Caco-2 (cell line): ENCODE data around the gene KRT85. TPM values are rescaled to one million over a fixed set of nuclear protein-coding genes. Genes with fewer than 3 reads are reported as not detected.
"Not testable (repeated sequence)": the region's sequence is repeated elsewhere in the genome, so short reads cannot be mapped to it uniquely, and the experiment has no call there.

Experiments
- BruUV-seq: library from RNA; stranded (reverse); fragments of 400-500 nt; replicated peaks from 2 replicates; lab custom pipeline; 2021; lab: Mats Ljungman, UMichigan
- CTCF ChIA-PET: fragments of 300-600 bp; sonication (Branson Sonifier 250); formaldehyde crosslinking; loops from one replicate; lab custom pipeline; 2022; ENCODE audit warnings: antibody characterized with exemption; lab: Charles Lee
- POLR2A ChIA-PET: fragments of 300-600 bp; sonication (Branson Sonifier 250); formaldehyde crosslinking; loops from one replicate; lab custom pipeline; 2022; ENCODE audit warnings: antibody characterized with exemption; lab: Charles Lee
- DNase-seq, 2 experiments: peaks; one replicate each; pipeline versions ENCODE4 v3.0.0 to v3.0.0-alpha.2; 2020 to 2022
- H3K27me3 ChIP-seq: replicated peaks from 2 replicates; pipeline ENCODE4 v1.6.0; 2011; ENCODE audit warnings: low read length; ENCODE audit not compliant: control insufficient read depth, insufficient read depth
- H3K36me3 ChIP-seq: 2 replicates; pipeline ENCODE4 v1.5.1; 2011; ENCODE audit warnings: low read length; ENCODE audit not compliant: control insufficient read depth, insufficient read depth
- H3K4me1 ChIP-seq: fragments of 250-450 bp; sonication (Bioruptor Pico); 2 replicates; pipeline ENCODE4 v1.5.1; 2020; ENCODE audit warnings: mild to moderate bottlenecking
- H3K4me3 ChIP-seq: 2 replicates; pipeline ENCODE4 v1.5.1; 2011; ENCODE audit warnings: low read depth, mild to moderate bottlenecking, control low read depth, low read length
- H3K9me3 ChIP-seq: fragments of 250-450 bp; sonication (Bioruptor Pico); 2 replicates; pipeline ENCODE4 v1.5.1; 2020; ENCODE audit warnings: mild to moderate bottlenecking, moderate library complexity
- H3K27ac Mint-ChIP-seq: one replicate; pipeline ENCODE4 v1.8.0; 2022; ENCODE audit warnings: mixed read lengths; ENCODE audit not compliant: unreplicated experiment
- H3K27me3 Mint-ChIP-seq: one replicate; pipeline ENCODE4 v1.8.0; 2022; ENCODE audit warnings: mixed read lengths; ENCODE audit not compliant: insufficient read depth, unreplicated experiment
- H3K36me3 Mint-ChIP-seq: one replicate; pipeline ENCODE4 v1.8.0; 2022; ENCODE audit warnings: mild to moderate bottlenecking, mixed read lengths; ENCODE audit not compliant: insufficient read depth, unreplicated experiment
- H3K4me1 Mint-ChIP-seq: one replicate; pipeline ENCODE4 v1.8.0; 2022; ENCODE audit warnings: low read depth, mixed read lengths; ENCODE audit not compliant: unreplicated experiment
- H3K4me3 Mint-ChIP-seq: one replicate; pipeline ENCODE4 v1.8.0; 2022; ENCODE audit warnings: mild to moderate bottlenecking, moderate library complexity, mixed read lengths; ENCODE audit not compliant: unreplicated experiment
- H3K9me3 Mint-ChIP-seq: one replicate; pipeline ENCODE4 v1.8.0; 2022; ENCODE audit warnings: mixed read lengths; ENCODE audit not compliant: unreplicated experiment
- intact Hi-C: fragments of 100-400 bp; cut with micrococcal nuclease; formaldehyde crosslinking; loops from one replicate; pipeline ENCODE4 v1.10.0; 2022; ENCODE audit not compliant: unreplicated experiment
- total RNA-seq: library from RNA; stranded (reverse); gene quantifications from 2 replicates; pipeline ENCODE4 v1.2.3, GENCODE V29; 2022
- TF ChIP-seq, protein P1 (sequence below), 2 experiments: fragments of 200-600 bp in 1 of 2; IDR thresholded peaks; 1 replicate in 1 of 2; 2 replicates in 1 of 2; pipeline versions ENCODE4 v1.5.1 to v1.8.0; 2011 to 2022; ENCODE audit warnings: antibody characterized with exemption in 1 of 2, control low read depth in 1 of 2, inconsistent platforms in 1 of 2, low read depth in 1 of 2, low read length in 1 of 2, mild to moderate bottlenecking in 1 of 2, moderate library complexity in 1 of 2; ENCODE audit not compliant: insufficient read depth in 1 of 2, severe bottlenecking in 1 of 2, unreplicated experiment in 1 of 2

Gene KRT85
- total RNA-seq, 1 experiment from 2014 or later: not detected

DNA sequence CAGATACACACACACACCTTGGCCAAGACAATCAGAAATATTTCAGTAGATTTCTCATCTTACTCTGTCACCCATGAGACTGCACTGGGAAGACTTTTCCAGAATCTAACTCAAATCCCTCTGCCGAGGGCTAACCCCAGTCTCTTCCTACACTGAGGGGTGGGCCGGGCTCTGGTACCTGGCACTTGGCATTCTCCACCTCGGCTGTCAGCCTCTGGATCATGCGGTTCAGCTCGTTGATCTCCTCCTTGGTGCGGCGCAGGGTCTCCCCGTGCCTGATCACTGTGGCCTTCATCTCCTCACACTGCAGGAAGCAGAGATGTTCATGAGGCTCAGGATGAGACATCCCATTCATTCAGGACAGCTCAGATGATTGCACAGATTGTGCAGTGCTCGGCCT is 51.0 kb downstream of the KRT85 start:
- no TSS peak for BruUV-seq
- peaks cover 13% of the 10 kb centered on the region for H3K4me1 Mint-ChIP-seq
- no peaks in the 10 kb centered on the region for H3K9me3 Mint-ChIP-seq
- intact Hi-C loops: no loop called here
- H3K4me3 Mint-ChIP-seq: no peak overlapping the region
- Histone ChIP-seq H3K4me3 (no peak overlapping the region), H3K9me3 (no peaks in the 10 kb centered on the region), H3K36me3 (no peaks in the 10 kb centered on the region), H3K4me1 (no peaks in the 10 kb centered on the region), H3K27me3 (no peaks in the 10 kb centered on the region)
- peaks cover 2% of the 10 kb centered on the region for H3K27me3 Mint-ChIP-seq
- H3K27ac Mint-ChIP-seq: no peak overlapping the region
- TF ChIP-seq, protein P1, sequence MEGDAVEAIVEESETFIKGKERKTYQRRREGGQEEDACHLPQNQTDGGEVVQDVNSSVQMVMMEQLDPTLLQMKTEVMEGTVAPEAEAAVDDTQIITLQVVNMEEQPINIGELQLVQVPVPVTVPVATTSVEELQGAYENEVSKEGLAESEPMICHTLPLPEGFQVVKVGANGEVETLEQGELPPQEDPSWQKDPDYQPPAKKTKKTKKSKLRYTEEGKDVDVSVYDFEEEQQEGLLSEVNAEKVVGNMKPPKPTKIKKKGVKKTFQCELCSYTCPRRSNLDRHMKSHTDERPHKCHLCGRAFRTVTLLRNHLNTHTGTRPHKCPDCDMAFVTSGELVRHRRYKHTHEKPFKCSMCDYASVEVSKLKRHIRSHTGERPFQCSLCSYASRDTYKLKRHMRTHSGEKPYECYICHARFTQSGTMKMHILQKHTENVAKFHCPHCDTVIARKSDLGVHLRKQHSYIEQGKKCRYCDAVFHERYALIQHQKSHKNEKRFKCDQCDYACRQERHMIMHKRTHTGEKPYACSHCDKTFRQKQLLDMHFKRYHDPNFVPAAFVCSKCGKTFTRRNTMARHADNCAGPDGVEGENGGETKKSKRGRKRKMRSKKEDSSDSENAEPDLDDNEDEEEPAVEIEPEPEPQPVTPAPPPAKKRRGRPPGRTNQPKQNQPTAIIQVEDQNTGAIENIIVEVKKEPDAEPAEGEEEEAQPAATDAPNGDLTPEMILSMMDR (IDR thresholded peaks at IDR 0.05; ENCODE audit: insufficient read depth in 1 of 2, low read depth in 1 of 2, low read length in 1 of 2, severe bottlenecking in 1 of 2, unreplicated experiment in 1 of 2): no peak
- DNase-seq: no peak
- CTCF ChIA-PET: no interaction called here
- POLR2A ChIA-PET: no interaction called here
- H3K36me3 Mint-ChIP-seq: no peaks in the 10 kb centered on the region

DNA sequence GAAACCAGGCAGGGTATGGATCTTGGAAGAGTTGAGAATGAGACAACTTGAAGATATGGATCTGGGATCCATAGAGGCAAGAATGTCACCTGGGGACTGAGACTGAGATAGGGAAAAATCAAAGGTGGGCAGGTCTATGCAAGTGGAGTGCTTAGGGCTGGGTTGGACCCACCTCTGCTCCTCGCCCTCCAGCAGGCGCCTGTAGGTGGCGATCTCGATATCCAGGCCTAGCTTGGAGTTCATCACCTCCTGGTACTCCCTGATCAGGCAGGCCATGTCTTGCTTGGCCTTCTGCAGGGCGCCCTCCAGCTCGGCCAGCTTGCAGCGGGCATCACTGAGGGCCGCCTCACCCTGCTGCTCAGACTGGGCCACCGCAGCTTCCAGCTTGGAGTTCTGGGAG is 51.6 kb downstream of the KRT85 start:
- peaks cover 13% of the 10 kb centered on the region for H3K4me1 Mint-ChIP-seq
- peak in 1 of 2 experiments; percentile 43 for DNase-seq

DNA sequence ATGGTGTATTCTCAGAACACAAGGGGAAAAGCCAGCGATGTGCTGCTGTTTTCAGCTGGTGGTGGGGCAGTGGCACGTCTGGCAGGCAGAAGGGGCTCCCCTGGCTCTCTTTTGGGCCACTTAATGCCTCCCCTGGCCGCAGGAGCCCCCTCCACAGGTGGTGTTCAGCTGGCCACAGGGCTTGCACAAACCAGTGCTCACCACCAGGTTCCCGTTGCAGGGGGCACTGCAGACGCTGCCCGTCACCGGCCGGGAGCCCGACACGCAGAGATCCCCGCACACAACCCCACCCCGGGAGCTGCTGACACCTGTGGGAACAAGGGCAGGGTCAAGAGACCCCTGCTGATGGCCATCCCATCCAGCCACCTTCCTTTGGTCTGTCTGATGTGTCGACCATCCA is 52.8 kb downstream of the KRT85 start:
- Histone ChIP-seq H3K9me3 (no peaks in the 10 kb centered on the region), H3K4me3 (no peak overlapping the region), H3K36me3 (no peaks in the 10 kb centered on the region), H3K27me3 (no peaks in the 10 kb centered on the region), H3K4me1 (no peaks in the 10 kb centered on the region)
- ChIA-PET POLR2A (no interaction called here), CTCF (no interaction called here)
- H3K36me3 Mint-ChIP-seq: no peaks in the 10 kb centered on the region
- intact Hi-C loops: no loop called here
- no peaks in the 10 kb centered on the region for H3K27me3 Mint-ChIP-seq
- no peak for DNase-seq
- H3K27ac Mint-ChIP-seq: no peak overlapping the region
- H3K9me3 Mint-ChIP-seq: no peaks in the 10 kb centered on the region
- no TSS peak for BruUV-seq
- H3K4me1 Mint-ChIP-seq: peaks cover 13% of the 10 kb centered on the region
- no peak overlapping the region for H3K4me3 Mint-ChIP-seq
- TF ChIP-seq, protein P1 (IDR thresholded peaks at IDR 0.05; ENCODE audit: insufficient read depth in 1 of 2, low read depth in 1 of 2, low read length in 1 of 2, severe bottlenecking in 1 of 2, unreplicated experiment in 1 of 2): no peak

More for the DNA sequence above, 51.6 kb downstream of the KRT85 start:
- POLR2A ChIA-PET, H3K4me3 ChIP-seq, H3K36me3 ChIP-seq, H3K36me3 Mint-ChIP-seq, H3K27me3 Mint-ChIP-seq, H3K4me3 Mint-ChIP-seq, CTCF ChIA-PET, H3K9me3 Mint-ChIP-seq, intact Hi-C loops, H3K27me3 ChIP-seq, H3K4me1 ChIP-seq, H3K9me3 ChIP-seq, BruUV-seq, H3K27ac Mint-ChIP-seq: not testable (repeated sequence)
- TF ChIP-seq, protein P1 (IDR thresholded peaks at IDR 0.05; ENCODE audit: insufficient read depth in 1 of 2, low read depth in 1 of 2, low read length in 1 of 2, severe bottlenecking in 1 of 2, unreplicated experiment in 1 of 2): peak in 1 of 2 experiments; percentile 23
